HepG2 (cell line): ENCODE results near the gene ZNF607. TPM values are rescaled to one million over a fixed set of nuclear protein-coding genes. Genes with fewer than 3 reads are reported as not detected.

ENCODE experiments used
- ATAC-seq: fragments of 200-7000 bp; cut with Tn5 transposase; 3 replicates; pipeline ENCODE4 v1.9.1; 2020; ENCODE audit warnings: mild to moderate bottlenecking, moderate library complexity
- BruUV-seq: library from RNA; stranded (reverse); fragments of 400-500 nt; replicated peaks from 2 replicates; lab custom pipeline; 2021; lab: Mats Ljungman, UMichigan
- CTCF ChIA-PET: fragments of 300-600 bp; formaldehyde crosslinking; extraction: SDS; loops from one replicate; lab custom pipeline; 2021; ENCODE audit warnings: low total read pairs, inconsistent platforms, low intra/inter-chr PET ratio; lab: Yijun Ruan, JAX
- POLR2A ChIA-PET: fragments of 350-600 bp; sonication (Branson Sonifier 250); formaldehyde crosslinking; loops from one replicate; lab custom pipeline; 2020; ENCODE audit warnings: antibody characterized with exemption, inconsistent platforms; lab: Yijun Ruan, JAX
- DNase-seq: peaks from one replicate; pipeline ENCODE4 v3.0.0-alpha.2; 2015; ENCODE audit warnings: low spot score
- FAIRE-seq: peaks from 3 replicates; lab custom pipeline; 2011; peaks lifted over from hg19 to GRCh38; lab: Jason Lieb, UNC
- H2AFZ ChIP-seq: one replicate; pipeline ENCODE4 v1.6.1; 2011; ENCODE audit warnings: low read length, inconsistent platforms
- H3K27ac ChIP-seq: fragments of 300-600 bp; 3 replicates; pipeline ENCODE4 v1.8.0; 2011; ENCODE audit warnings: mixed run types, mild to moderate bottlenecking, mixed read lengths, low read length, inconsistent platforms; ENCODE audit not compliant: insufficient read depth; ENCODE audit errors: extremely low read length
- H3K27me3 ChIP-seq, 2 experiments: fragments of 200-600 bp in 1 of 2; 2 replicates in 1 of 2; 3 replicates in 1 of 2; pipeline versions ENCODE4 v1.6.0 to v1.8.0; 2011; ENCODE audit warnings: low read length in 2 of 2, mild to moderate bottlenecking in 2 of 2, moderate library complexity in 2 of 2, inconsistent platforms in 1 of 2; ENCODE audit not compliant: insufficient read depth in 2 of 2, control insufficient read depth in 1 of 2
- H3K36me3 ChIP-seq, 2 experiments: fragments of 200-600 bp in 1 of 2; replicated peaks in 1 of 2; 2 replicates in 1 of 2; 3 replicates in 1 of 2; pipeline versions ENCODE4 v1.5.1 to v1.8.0; 2011; ENCODE audit warnings: low read length in 2 of 2, inconsistent platforms in 1 of 2; ENCODE audit not compliant: insufficient read depth in 2 of 2, control insufficient read depth in 1 of 2
- H3K4me1 ChIP-seq: 2 replicates; pipeline ENCODE4 v1.5.1; 2012; ENCODE audit warnings: low read length, inconsistent platforms; ENCODE audit not compliant: insufficient read depth
- H3K4me2 ChIP-seq: 2 replicates; pipeline ENCODE4 v1.6.0; 2011; ENCODE audit warnings: low read depth, low read length, inconsistent platforms
- H3K4me3 ChIP-seq, 3 experiments: fragments of 200-600 bp in 1 of 3; sonication (generic), shearing (Covaris generic) in 1 of 3; replicated peaks in 1 of 3; 2 replicates each; pipeline ENCODE4 v1.5.1; 2011 to 2016; ENCODE audit warnings: low read length in 3 of 3, inconsistent platforms in 2 of 3, low read depth in 2 of 3, mild to moderate bottlenecking in 2 of 3, control low read depth in 1 of 3, mixed read lengths in 1 of 3; ENCODE audit not compliant: insufficient read depth in 1 of 3
- H3K79me2 ChIP-seq: one replicate; pipeline ENCODE4 v1.6.1; 2011; ENCODE audit warnings: low read length, inconsistent platforms; ENCODE audit not compliant: insufficient read depth
- H3K9ac ChIP-seq: 2 replicates; pipeline ENCODE4 v1.6.0; 2011; ENCODE audit warnings: mild to moderate bottlenecking, low read depth, low read length, inconsistent platforms; ENCODE audit not compliant: insufficient read depth
- H3K9me3 ChIP-seq: 2 replicates; pipeline ENCODE4 v1.5.1; 2012; ENCODE audit warnings: mild to moderate bottlenecking, low read length
- H4K20me1 ChIP-seq: 2 replicates; pipeline ENCODE4 v1.6.0; 2011; ENCODE audit warnings: inconsistent platforms, mild to moderate bottlenecking, low read length, moderate library complexity; ENCODE audit not compliant: insufficient read depth
- AGO1 ChIP-seq: fragments of 200-400 bp; formaldehyde crosslinking; IDR thresholded peaks from 2 replicates; pipeline ENCODE4 v1.6.1; 2017; ENCODE audit warnings: mild to moderate bottlenecking, low read depth, low read length, moderate library complexity; ENCODE audit not compliant: poor library complexity, severe bottlenecking
- CCAR2 ChIP-seq: fragments of 200-400 bp; formaldehyde crosslinking; optimal IDR thresholded peaks from 2 replicates; pipeline ENCODE3; 2018; ENCODE audit warnings: low read depth, mild to moderate bottlenecking, low read length, moderate library complexity
- CENPX ChIP-seq: sonication (generic); formaldehyde crosslinking; IDR thresholded peaks from 2 replicates; pipeline ENCODE4 v1.9.0; 2021; ENCODE audit warnings: mild to moderate bottlenecking, missing genetic modification reagents, moderate library complexity
- ELF1 ChIP-seq: sonication (generic); formaldehyde crosslinking; IDR thresholded peaks from 2 replicates; pipeline ENCODE4 v1.4.0; 2020; ENCODE audit warnings: missing genetic modification reagents
- SMC3 ChIP-seq: IDR thresholded peaks from 2 replicates; pipeline ENCODE4 v1.6.1; 2011; ENCODE audit warnings: low read length, improper control_type of control experiment
- SRSF4 ChIP-seq: fragments of 200-400 bp; formaldehyde crosslinking; IDR thresholded peaks from one replicate; pipeline ENCODE4 v1.6.1; 2018; ENCODE audit warnings: mild to moderate bottlenecking, low read depth, low read length, moderate library complexity; ENCODE audit not compliant: poor library complexity, severe bottlenecking
- TCF12 ChIP-seq, 2 experiments: fragments of 450-650 bp in 1 of 2; sonication (generic) in 1 of 2; formaldehyde crosslinking in 1 of 2; IDR thresholded peaks; 2 replicates each; pipeline versions ENCODE4 v1.6.1 to v1.8.0; 2017 to 2022; ENCODE audit warnings: antibody characterized with exemption in 1 of 2, mild to moderate bottlenecking in 1 of 2, missing genetic modification reagents in 1 of 2, moderate library complexity in 1 of 2
- ZNF337 ChIP-seq: sonication (generic); formaldehyde crosslinking; IDR thresholded peaks from 2 replicates; pipeline ENCODE4 v1.5.1; 2020; ENCODE audit warnings: missing genetic modification reagents, low read depth, mild to moderate bottlenecking, borderline replicate concordance
- ZNF432 ChIP-seq: sonication (generic); formaldehyde crosslinking; IDR thresholded peaks from 2 replicates; pipeline ENCODE4 v1.5.0; 2020; ENCODE audit warnings: missing genetic modification reagents, mild to moderate bottlenecking, borderline replicate concordance
- ZNF558 ChIP-seq: sonication (generic); formaldehyde crosslinking; IDR thresholded peaks from 2 replicates; pipeline ENCODE4 v1.9.0; 2022; ENCODE audit warnings: mild to moderate bottlenecking, missing genetic modification reagents, borderline replicate concordance
- ZNF577 ChIP-seq: sonication (generic); formaldehyde crosslinking; IDR thresholded peaks from 2 replicates; pipeline ENCODE4 v1.4.0; 2020; ENCODE audit warnings: mild to moderate bottlenecking, low read depth, missing genetic modification reagents, borderline replicate concordance
- ZNF720 ChIP-seq: sonication (generic); formaldehyde crosslinking; IDR thresholded peaks from 2 replicates; pipeline ENCODE4 v1.4.0; 2020; ENCODE audit warnings: missing genetic modification reagents
- ZSCAN5A ChIP-seq: sonication (generic); formaldehyde crosslinking; IDR thresholded peaks from 2 replicates; pipeline ENCODE4 v1.8.0; 2022; ENCODE audit warnings: mild to moderate bottlenecking, missing genetic modification reagents, borderline replicate concordance
- WGBS: methylation state at CpG from one replicate; pipeline ENCODE4 v1.1.6; 2017; ENCODE audit warnings: low lambda C conversion rate; 5-methylcytosine and 5-hydroxymethylcytosine counted together
- in situ Hi-C: cut with HindIII; loops from 2 replicates; pipeline ENCODE4 v1.10.0; 2017; ENCODE audit warnings: low pct_unique_long_range_greater_than_20kb; ENCODE audit not compliant: extremely low pct_ligation_motif_present
- intact Hi-C: fragments of 100-400 bp; cut with micrococcal nuclease; formaldehyde crosslinking; loops from one replicate; pipeline ENCODE4 v1.10.0; 2022; ENCODE audit not compliant: unreplicated experiment
- polyA plus RNA-seq, 8 experiments: library from polyadenylated mRNA; depleted of rRNA in 3 of 8; stranded (reverse) in 7 of 8; unstranded in 1 of 8; fragments of >200 nt; fragmentation: Illumina TruSeq in 4 of 8; extraction: Trizol in 4 of 8; gene quantifications; 2 replicates each; pipeline versions ENCODE4 v1.2.1 to v1.2.3, GENCODE V29; 2011 to 2016; ENCODE audit warnings: low read depth in 4 of 8, missing spikeins in 1 of 8, mixed read lengths in 1 of 8; ENCODE audit not compliant: insufficient read depth in 1 of 8
- total RNA-seq, 5 experiments: library from RNA; depleted of rRNA; stranded (reverse); fragments of >200 nt; fragmentation: Illumina TruSeq; extraction: Trizol; gene quantifications; 2 replicates each; pipeline ENCODE4 v1.2.3, GENCODE V29; 2016; ENCODE audit warnings: low read depth in 1 of 5
- TF ChIP-seq, protein P1 (sequence below): sonication (generic); formaldehyde crosslinking; IDR thresholded peaks from 2 replicates; pipeline ENCODE4 v1.8.0; 2022; ENCODE audit warnings: low read depth, missing genetic modification reagents
- TF ChIP-seq, protein P2 (sequence below): sonication (generic); formaldehyde crosslinking; IDR thresholded peaks from 2 replicates; pipeline ENCODE4 v1.4.0; 2020; ENCODE audit warnings: mild to moderate bottlenecking, missing genetic modification reagents
- TF ChIP-seq, protein P3 (sequence below): sonication (generic); formaldehyde crosslinking; IDR thresholded peaks from 2 replicates; pipeline ENCODE4 v1.4.0; 2020; ENCODE audit warnings: low read depth, mild to moderate bottlenecking, missing genetic modification reagents
- TF ChIP-seq, protein P4 (sequence below): sonication (generic); formaldehyde crosslinking; conservative IDR thresholded peaks from 2 replicates; pipeline ENCODE4 v1.8.1; 2023; ENCODE audit warnings: missing genetic modification reagents

ZNF607 gene
- total and polyA plus RNA-seq, 2 of the 13 experiments (the other 11 are each of a cell fraction or from before 2014, with no cell fraction given), result 3.8 to 8.3 TPM

GRCh38 chr19:37695144-37695899, 24.2 kb downstream of the ZNF607 start:
- Histone ChIP-seq H3K9me3 (no peaks in the 10 kb centered on the region), H3K79me2 (peaks cover 4% of the 10 kb centered on the region), H3K4me3 (no peak overlapping the region), H3K9ac (no peak overlapping the region), H4K20me1 (no peaks in the 10 kb centered on the region), H3K36me3 (peaks cover 0 to 6% of the 10 kb centered on the region in 2 experiments; a peak in 3 of 5 replicates), H3K27ac (no peak overlapping the region), H2AFZ (no peak overlapping the region), H3K27me3 (no peaks in the 10 kb centered on the region; a peak in 1 of 5 replicates), H3K4me1 (peaks cover 10% of the 10 kb centered on the region; the same call in 1 of the 2 replicates), H3K4me2 (no peak overlapping the region)
- ChIA-PET CTCF (no interaction called here), POLR2A (no interaction called here)
- FAIRE-seq (no peak), ATAC-seq (no peak), DNase-seq (no peak)
- no TSS peak for BruUV-seq
- in situ Hi-C loops (no loop called here), intact Hi-C loops (loop anchor here (10.0 kb wide), 1 partner anchor 231 kb away; the partner anchor contains the start of genes ZNF569 and ZNF570)
- 92% methylated on average over 3 of the region's 3 CpGs for WGBS
- TF ChIP-seq, protein P1, sequence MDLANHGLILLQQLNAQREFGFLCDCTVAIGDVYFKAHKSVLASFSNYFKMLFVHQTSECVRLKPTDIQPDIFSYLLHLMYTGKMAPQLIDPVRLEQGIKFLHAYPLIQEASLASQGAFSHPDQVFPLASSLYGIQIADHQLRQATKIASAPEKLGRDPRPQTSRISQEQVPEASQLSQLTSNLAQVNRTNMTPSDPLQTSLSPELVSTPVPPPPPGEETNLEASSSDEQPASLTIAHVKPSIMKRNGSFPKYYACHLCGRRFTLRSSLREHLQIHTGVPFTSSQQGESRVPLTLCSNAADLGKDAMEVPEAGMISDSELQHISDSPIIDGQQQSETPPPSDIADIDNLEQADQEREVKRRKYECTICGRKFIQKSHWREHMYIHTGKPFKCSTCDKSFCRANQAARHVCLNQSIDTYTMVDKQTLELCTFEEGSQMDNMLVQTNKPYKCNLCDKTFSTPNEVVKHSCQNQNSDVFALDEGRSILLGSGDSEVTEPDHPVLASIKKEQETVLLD, result no peak
- no peak for TF ChIP-seq SMC3
- TF ChIP-seq, protein P2, sequence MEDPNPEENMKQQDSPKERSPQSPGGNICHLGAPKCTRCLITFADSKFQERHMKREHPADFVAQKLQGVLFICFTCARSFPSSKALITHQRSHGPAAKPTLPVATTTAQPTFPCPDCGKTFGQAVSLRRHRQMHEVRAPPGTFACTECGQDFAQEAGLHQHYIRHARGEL (CRISPR knock-in tag), result no peak
- no peak for TF ChIP-seq ZNF432
- TF ChIP-seq ZNF337 (CRISPR knock-in tag), result no peak
- TF ChIP-seq AGO1, result no peak
- TF ChIP-seq, protein P3, sequence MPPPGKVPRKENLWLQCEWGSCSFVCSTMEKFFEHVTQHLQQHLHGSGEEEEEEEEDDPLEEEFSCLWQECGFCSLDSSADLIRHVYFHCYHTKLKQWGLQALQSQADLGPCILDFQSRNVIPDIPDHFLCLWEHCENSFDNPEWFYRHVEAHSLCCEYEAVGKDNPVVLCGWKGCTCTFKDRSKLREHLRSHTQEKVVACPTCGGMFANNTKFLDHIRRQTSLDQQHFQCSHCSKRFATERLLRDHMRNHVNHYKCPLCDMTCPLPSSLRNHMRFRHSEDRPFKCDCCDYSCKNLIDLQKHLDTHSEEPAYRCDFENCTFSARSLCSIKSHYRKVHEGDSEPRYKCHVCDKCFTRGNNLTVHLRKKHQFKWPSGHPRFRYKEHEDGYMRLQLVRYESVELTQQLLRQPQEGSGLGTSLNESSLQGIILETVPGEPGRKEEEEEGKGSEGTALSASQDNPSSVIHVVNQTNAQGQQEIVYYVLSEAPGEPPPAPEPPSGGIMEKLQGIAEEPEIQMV (CRISPR knock-in tag), result no peak
- no peak for TF ChIP-seq ZNF720 (CRISPR knock-in tag)
- TF ChIP-seq CENPX, result no peak
- TF ChIP-seq SRSF4, result no peak
- no peak for TF ChIP-seq CCAR2
- no peak for TF ChIP-seq ELF1
- TF ChIP-seq ZSCAN5A (CRISPR knock-in tag), result no peak
- TF ChIP-seq, protein P4, sequence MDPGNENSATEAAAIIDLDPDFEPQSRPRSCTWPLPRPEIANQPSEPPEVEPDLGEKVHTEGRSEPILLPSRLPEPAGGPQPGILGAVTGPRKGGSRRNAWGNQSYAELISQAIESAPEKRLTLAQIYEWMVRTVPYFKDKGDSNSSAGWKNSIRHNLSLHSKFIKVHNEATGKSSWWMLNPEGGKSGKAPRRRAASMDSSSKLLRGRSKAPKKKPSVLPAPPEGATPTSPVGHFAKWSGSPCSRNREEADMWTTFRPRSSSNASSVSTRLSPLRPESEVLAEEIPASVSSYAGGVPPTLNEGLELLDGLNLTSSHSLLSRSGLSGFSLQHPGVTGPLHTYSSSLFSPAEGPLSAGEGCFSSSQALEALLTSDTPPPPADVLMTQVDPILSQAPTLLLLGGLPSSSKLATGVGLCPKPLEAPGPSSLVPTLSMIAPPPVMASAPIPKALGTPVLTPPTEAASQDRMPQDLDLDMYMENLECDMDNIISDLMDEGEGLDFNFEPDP (CRISPR knock-in tag), result no peak
- no peak for TF ChIP-seq TCF12 (IDR thresholded peaks at IDR 0.05)
- no peak for TF ChIP-seq TCF12 (CRISPR knock-in tag; IDR thresholded peaks at IDR 0.05)
- no peak for TF ChIP-seq ZNF558 (CRISPR knock-in tag)
- no peak for TF ChIP-seq ZNF577 (CRISPR knock-in tag)
